Omental fat pad (tissue), 4 donors: Measurements from ENCODE around the gene KLK8. TPM values are rescaled to one million over a fixed set of nuclear protein-coding genes. Genes with fewer than 3 reads are reported as not detected.

ENCODE experiments used
- ATAC-seq: fragments of 150-250 bp; one replicate; pipeline ENCODE4 v1.9.1; 2016; ENCODE audit warnings: mild to moderate bottlenecking, moderate library complexity; ENCODE audit not compliant: low FRiP score
- DNase-seq: peaks from one replicate; pipeline ENCODE4 v3.0.0-alpha.2; 2019; ENCODE audit warnings: low spot score
- CTCF ChIP-seq, 3 donors: fragments of 450-650 bp; IDR thresholded peaks; one replicate each; pipeline ENCODE4 v1.5.1; 2016 to 2017; ENCODE audit warnings: antibody characterized with exemption in 3 of 3, mild to moderate bottlenecking in 3 of 3, moderate library complexity in 2 of 3
- total RNA-seq, 4 donors: library from RNA; depleted of rRNA; stranded (reverse); fragments of >200 nt; gene quantifications; one replicate each; pipeline ENCODE4 v1.1.0, GENCODE V29; 2016

Gene KLK8
- total RNA-seq, 4 donors from 2014 or later: 2.8 to 15.0 (median 3.4) TPM; not detected in 1

GRCh38 chr19:51019544-51019925 lies 18.1 kb upstream of the KLK8 start, which contains the start of gene KLK10:
Gene KLK10 (minus strand): TSS chr19:51019709. CDS start chr19:51019130, 579 bp downstream.
- TF ChIP-seq CTCF (IDR thresholded peaks at IDR 0.05): no peak
- no peak for DNase-seq
- no peak for ATAC-seq

GRCh38 chr19:51018745-51019543 lies 17.5 kb upstream of the KLK8 start:
- ATAC-seq: peak; percentile 73
- DNase-seq: no peak
- TF ChIP-seq CTCF (IDR thresholded peaks at IDR 0.05): no peak

GRCh38 chr19:51016798-51017683 lies 15.6 kb upstream of the KLK8 start:
- ATAC-seq: peak; percentile 57
- no peak for DNase-seq
- TF ChIP-seq CTCF (IDR thresholded peaks at IDR 0.05): peak in 1 of 3 donors; percentile 70

- no peak for TF ChIP-seq CTCF (IDR thresholded peaks at IDR 0.05)
- DNase-seq: no peak
- no peak for ATAC-seq
Observed at GRCh38 chr19:51015691-51016267, 14.4 kb upstream of the KLK8 start.

GRCh38 chr19:51014242-51014641 lies 12.8 kb upstream of the KLK8 start:
- ATAC-seq (no peak), DNase-seq (no peak)
- TF ChIP-seq CTCF (IDR thresholded peaks at IDR 0.05): no peak

- TF ChIP-seq CTCF (IDR thresholded peaks at IDR 0.05): no peak
Observed at GRCh38 chr19:51012661-51013190, 11.3 kb upstream of the KLK8 start.

More at GRCh38 chr19:51012661-51013190, 11.3 kb upstream of the KLK8 start:
- no peak for DNase-seq
- ATAC-seq: no peak
